HEK293T (cell line): ENCODE data around the gene RFC4.

ENCODE experiments used
- BHLHE40 ChIP-seq: fragments of 450-650 bp; IDR thresholded peaks from 2 replicates; pipeline ENCODE4 v1.6.1; 2016; ENCODE audit warnings: mild to moderate bottlenecking, moderate library complexity, borderline replicate concordance
- ELF4 ChIP-seq: fragments of 450-650 bp; IDR thresholded peaks from 2 replicates; pipeline ENCODE4 v1.6.1; 2017; ENCODE audit warnings: antibody characterized with exemption
- FOXK2 ChIP-seq: fragments of 450-650 bp; IDR thresholded peaks from 2 replicates; pipeline ENCODE4 v1.6.1; 2016; ENCODE audit warnings: mild to moderate bottlenecking
- FOXM1 ChIP-seq: fragments of 450-650 bp; IDR thresholded peaks from 2 replicates; pipeline ENCODE4 v1.6.1; 2017; ENCODE audit warnings: mild to moderate bottlenecking, borderline replicate concordance
- HDGF ChIP-seq: fragments of 450-650 bp; IDR thresholded peaks from 2 replicates; pipeline ENCODE4 v1.6.1; 2017; ENCODE audit warnings: antibody characterized with exemption, borderline replicate concordance
- L3MBTL2 ChIP-seq: fragments of 450-650 bp; conservative IDR thresholded peaks from 2 replicates; pipeline ENCODE4 v1.6.1; 2016; ENCODE audit warnings: mild to moderate bottlenecking
- SUZ12 ChIP-seq: fragments of 450-650 bp; IDR thresholded peaks from 2 replicates; pipeline ENCODE4 v1.6.1; 2016; ENCODE audit warnings: mild to moderate bottlenecking
- TARDBP ChIP-seq: fragments of 450-650 bp; IDR thresholded peaks from 2 replicates; pipeline ENCODE4 v1.6.1; 2016
- TF ChIP-seq, protein P1 (sequence below): fragments of 450-650 bp; IDR thresholded peaks from 2 replicates; pipeline ENCODE4 v1.6.1; 2016

- TF ChIP-seq FOXK2 (no peak), FOXM1 (no peak), HDGF (no peak), L3MBTL2 (no peak), ELF4 (no peak), BHLHE40 (no peak), TARDBP (no peak), SUZ12 (no peak)
- TF ChIP-seq, protein P1, sequence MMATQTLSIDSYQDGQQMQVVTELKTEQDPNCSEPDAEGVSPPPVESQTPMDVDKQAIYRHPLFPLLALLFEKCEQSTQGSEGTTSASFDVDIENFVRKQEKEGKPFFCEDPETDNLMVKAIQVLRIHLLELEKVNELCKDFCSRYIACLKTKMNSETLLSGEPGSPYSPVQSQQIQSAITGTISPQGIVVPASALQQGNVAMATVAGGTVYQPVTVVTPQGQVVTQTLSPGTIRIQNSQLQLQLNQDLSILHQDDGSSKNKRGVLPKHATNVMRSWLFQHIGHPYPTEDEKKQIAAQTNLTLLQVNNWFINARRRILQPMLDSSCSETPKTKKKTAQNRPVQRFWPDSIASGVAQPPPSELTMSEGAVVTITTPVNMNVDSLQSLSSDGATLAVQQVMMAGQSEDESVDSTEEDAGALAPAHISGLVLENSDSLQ: no peak
Measured at GRCh38 chr3:186847437-186847836, 41.2 kb upstream of the RFC4 start.
